AG04450 (cell line): ENCODE measurements around the gene SV2B. TPM values are rescaled to one million over a fixed set of nuclear protein-coding genes. Genes with fewer than 3 reads are reported as not detected.

Source experiments
- CTCF ChIA-PET: fragments of 300-600, 350-600 bp; formaldehyde crosslinking; extraction: SDS; loops from one replicate; lab custom pipeline; 2022; ENCODE audit warnings: antibody characterized with exemption, inconsistent platforms; lab: Charles Lee
- POLR2A ChIA-PET: fragments of 350-600 bp; formaldehyde crosslinking; extraction: SDS; loops from one replicate; lab custom pipeline; 2021; ENCODE audit warnings: antibody characterized with exemption, inconsistent platforms; lab: Yijun Ruan, JAX
- DNase-seq: peaks from one replicate; pipeline ENCODE4 v3.0.0-alpha.2; 2011; ENCODE audit warnings: low read depth, low spot score
- H3K27ac ChIP-seq: one replicate; pipeline ENCODE4 v1.5.1; 2012; ENCODE audit warnings: low read depth, low read length, control low read depth
- H3K27me3 ChIP-seq: one replicate; pipeline ENCODE4 v1.6.0; 2012; ENCODE audit warnings: low read length; ENCODE audit not compliant: control insufficient read depth, insufficient read depth
- H3K4me3 ChIP-seq: 2 replicates; pipeline ENCODE4 v1.5.1; 2011; ENCODE audit warnings: mild to moderate bottlenecking, low read depth, low read length, control low read depth
- H3K9me3 ChIP-seq: 2 replicates; pipeline ENCODE4 v1.5.1; 2012; ENCODE audit warnings: low read length; ENCODE audit not compliant: control insufficient read depth, insufficient read depth
- polyA plus RNA-seq: library from polyadenylated mRNA; depleted of rRNA; stranded (reverse); fragments of >200 nt; gene quantifications from 2 replicates; pipeline ENCODE4 v1.2.3, GENCODE V29; 2011
- TF ChIP-seq, protein P1 (sequence below): IDR thresholded peaks from 2 replicates; pipeline ENCODE4 v1.5.1; 2011; ENCODE audit warnings: low read depth, low read length, control low read depth, inconsistent platforms

The SV2B gene
- polyA plus RNA-seq, 1 experiment: not detected

GRCh38 chr15:91158415-91159394 is 58.6 kb downstream of the SV2B start:
- TF ChIP-seq, protein P1, sequence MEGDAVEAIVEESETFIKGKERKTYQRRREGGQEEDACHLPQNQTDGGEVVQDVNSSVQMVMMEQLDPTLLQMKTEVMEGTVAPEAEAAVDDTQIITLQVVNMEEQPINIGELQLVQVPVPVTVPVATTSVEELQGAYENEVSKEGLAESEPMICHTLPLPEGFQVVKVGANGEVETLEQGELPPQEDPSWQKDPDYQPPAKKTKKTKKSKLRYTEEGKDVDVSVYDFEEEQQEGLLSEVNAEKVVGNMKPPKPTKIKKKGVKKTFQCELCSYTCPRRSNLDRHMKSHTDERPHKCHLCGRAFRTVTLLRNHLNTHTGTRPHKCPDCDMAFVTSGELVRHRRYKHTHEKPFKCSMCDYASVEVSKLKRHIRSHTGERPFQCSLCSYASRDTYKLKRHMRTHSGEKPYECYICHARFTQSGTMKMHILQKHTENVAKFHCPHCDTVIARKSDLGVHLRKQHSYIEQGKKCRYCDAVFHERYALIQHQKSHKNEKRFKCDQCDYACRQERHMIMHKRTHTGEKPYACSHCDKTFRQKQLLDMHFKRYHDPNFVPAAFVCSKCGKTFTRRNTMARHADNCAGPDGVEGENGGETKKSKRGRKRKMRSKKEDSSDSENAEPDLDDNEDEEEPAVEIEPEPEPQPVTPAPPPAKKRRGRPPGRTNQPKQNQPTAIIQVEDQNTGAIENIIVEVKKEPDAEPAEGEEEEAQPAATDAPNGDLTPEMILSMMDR: no peak
- no peak for DNase-seq
- ChIA-PET CTCF (interaction anchor here (1.0 kb wide), 1 partner anchor 18 kb away, joined by 3 read pairs; no protein-coding TSS in a partner anchor), POLR2A (no interaction called here)
- no peaks in the 10 kb centered on the region for H3K9me3 ChIP-seq
- H3K4me3 ChIP-seq: no peak overlapping the region
- H3K27ac ChIP-seq: no peak overlapping the region
- H3K27me3 ChIP-seq: no peaks in the 10 kb centered on the region

- ChIA-PET CTCF (no interaction called here), POLR2A (no interaction called here)
- TF ChIP-seq, protein P1: no peak
- no peaks in the 10 kb centered on the region; the same call in 1 of the 2 replicates for H3K9me3 ChIP-seq
- H3K4me3 ChIP-seq: no peak overlapping the region
- H3K27ac ChIP-seq: no peak overlapping the region
- no peak for DNase-seq
- H3K27me3 ChIP-seq: no peaks in the 10 kb centered on the region
Observed at GRCh38 chr15:91165850-91166249, 65.8 kb downstream of the SV2B start.

DNA sequence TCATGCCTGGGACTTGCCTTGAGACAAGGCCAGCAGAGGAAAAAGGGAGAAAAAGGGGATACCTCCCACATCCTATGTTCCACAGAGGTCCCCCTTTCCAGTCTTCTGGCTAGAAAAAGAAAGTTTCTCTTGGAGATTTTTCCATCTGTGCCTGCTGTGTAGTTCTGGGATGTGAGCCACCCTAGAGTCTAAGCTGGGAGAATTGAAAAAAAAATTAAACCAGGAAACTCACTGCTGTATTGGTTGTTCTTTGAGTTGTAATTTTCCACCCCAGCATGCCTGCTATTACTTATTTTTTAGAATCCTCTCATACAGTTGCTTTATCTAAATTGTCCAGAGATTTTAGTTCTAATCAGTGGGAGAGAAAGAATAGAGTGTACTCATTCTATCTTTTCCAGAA is 68.4 kb downstream of the SV2B start:
- ChIA-PET CTCF (no interaction called here), POLR2A (no interaction called here)
- TF ChIP-seq, protein P1: no peak
- Histone ChIP-seq H3K27me3 (no peaks in the 10 kb centered on the region), H3K9me3 (no peaks in the 10 kb centered on the region; the same call in 1 of the 2 replicates), H3K27ac (no peak overlapping the region), H3K4me3 (no peak overlapping the region)
- no peak for DNase-seq

GRCh38 chr15:91171334-91171733 is 71.3 kb downstream of the SV2B start:
- H3K27me3 ChIP-seq: no peaks in the 10 kb centered on the region
- CTCF ChIA-PET: no interaction called here
- no peak for DNase-seq
- H3K27ac ChIP-seq: no peak overlapping the region
- TF ChIP-seq, protein P1: no peak
- POLR2A ChIA-PET: no interaction called here
- no peak overlapping the region for H3K4me3 ChIP-seq
- H3K9me3 ChIP-seq: no peaks in the 10 kb centered on the region; the same call in 1 of the 2 replicates

DNA sequence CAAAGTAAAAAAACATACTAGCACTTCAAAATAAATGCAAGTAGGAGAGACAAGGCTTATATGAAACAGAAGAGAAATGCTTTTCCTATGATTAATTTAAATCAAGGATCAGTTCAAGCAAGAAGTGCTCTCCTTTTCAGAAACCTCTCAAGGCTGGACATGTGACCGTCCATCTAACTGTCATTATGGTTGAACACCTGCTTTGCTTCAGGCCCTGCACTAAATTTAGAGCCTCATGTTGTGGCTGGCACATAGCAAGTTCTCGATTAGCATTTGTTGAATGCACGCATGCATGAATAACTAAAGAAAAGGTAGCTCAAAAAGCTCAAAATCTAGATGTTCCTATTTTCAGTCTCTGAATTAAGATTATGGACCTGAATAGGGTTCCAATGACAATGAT is 82.0 kb downstream of the SV2B start:
- H3K9me3 ChIP-seq: no peaks in the 10 kb centered on the region
- POLR2A ChIA-PET: no interaction called here
- no peak for DNase-seq
- H3K27ac ChIP-seq: no peak overlapping the region
- no peaks in the 10 kb centered on the region for H3K27me3 ChIP-seq
- H3K4me3 ChIP-seq: no peak overlapping the region
- CTCF ChIA-PET: no interaction called here
- TF ChIP-seq, protein P1: no peak
